ENCODE measurements around the gene PKNOX2.

The PKNOX2 gene

DNA sequence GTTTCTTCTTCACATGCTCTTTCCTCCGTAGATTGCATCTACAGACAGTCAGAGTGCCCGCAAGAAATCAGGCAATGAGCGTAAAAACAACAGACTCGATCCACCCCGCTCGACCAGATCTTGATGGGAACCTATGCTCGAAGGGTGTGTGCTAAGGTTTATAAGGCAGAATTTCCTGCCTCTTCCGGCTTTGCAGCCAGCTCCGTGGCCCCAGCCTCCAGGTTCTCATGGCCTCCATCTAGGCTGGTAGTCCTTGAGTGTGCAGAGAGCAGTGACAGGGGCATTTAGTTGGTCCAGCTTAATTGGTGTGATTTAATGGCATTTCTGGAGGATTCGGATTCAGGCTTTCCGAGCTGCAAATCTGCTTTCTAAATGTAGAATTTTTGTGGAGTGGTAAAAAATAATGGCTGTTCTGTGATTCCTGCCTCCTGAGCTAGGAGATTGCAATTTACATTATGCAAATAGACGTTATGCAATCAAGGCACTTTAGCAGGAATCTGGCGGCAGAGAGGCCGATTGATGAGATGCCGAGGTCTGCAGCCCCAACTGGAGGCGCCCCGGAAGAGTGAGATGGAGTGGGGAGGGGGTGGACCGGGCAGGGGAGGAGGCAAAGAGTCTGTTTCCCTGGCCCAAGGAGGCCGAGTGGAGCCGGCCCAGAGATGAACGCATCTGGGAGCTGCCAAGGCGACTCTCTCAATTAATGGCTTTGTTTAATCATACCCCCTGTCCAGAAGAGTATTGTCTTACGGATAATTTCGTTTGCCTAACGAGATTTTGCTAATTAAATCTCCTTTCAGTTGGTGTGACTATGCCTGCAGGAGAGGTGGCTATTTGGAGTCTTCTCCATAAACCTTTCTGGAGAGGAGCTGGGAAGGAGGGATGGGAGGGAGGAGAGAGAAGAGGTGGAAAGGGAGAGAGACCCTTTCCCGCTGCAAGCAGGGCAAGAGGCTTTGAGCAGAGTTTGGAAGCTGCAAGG, 75.3 kb downstream of the PKNOX2 start:
- DNase-seq = no peak

DNA sequence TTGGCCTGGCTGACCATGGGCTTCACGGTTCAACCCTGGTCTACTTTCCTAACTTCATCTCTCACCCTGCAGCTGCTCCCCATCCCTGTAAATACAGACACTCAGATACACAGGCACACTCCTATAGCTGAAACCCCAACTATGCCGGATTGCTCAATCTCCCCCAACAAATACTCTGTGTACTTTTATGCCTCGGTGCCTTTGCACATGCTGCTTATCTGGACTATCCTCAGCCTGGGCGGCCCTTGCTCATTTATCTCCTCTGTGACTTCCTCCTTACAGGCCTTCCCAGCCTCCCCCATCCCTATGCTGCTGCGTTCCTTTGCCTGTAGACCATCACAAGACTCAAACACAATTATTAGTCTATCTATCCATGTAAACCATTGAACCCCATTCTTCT, 76.6 kb downstream of the PKNOX2 start:
- no peak for DNase-seq

DNA sequence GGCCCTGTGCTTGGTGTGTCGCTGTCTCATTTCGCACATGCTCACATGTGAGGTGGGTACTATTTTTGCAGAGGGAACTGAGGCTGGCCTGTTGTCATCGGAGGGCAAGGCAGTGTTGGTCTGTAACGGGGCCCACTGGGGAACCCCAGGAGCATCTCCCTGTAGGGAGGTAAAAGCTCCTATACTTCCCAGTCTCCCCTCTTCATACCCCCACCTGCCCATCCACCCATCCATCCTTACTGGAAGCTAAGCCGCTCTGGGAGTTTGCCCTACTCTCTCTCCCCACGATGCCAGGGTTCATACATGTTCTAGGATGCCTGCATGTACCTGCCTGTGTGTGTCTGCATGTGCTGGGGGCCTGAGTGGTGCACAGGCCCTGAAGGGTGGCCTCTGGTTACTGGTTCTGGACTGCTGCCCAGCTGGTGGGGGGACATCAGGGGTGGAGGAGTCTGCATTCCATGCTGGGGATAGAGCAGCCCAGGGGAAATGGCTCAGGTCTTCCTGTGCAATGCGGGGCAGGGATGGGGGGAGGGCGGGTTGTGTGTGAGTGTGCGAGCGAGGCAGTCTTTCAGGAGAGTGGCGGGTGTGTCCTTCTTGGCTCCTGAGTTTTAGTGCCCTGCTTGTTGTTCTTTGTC, 77.7 kb downstream of the PKNOX2 start:
- no peak for DNase-seq

DNA sequence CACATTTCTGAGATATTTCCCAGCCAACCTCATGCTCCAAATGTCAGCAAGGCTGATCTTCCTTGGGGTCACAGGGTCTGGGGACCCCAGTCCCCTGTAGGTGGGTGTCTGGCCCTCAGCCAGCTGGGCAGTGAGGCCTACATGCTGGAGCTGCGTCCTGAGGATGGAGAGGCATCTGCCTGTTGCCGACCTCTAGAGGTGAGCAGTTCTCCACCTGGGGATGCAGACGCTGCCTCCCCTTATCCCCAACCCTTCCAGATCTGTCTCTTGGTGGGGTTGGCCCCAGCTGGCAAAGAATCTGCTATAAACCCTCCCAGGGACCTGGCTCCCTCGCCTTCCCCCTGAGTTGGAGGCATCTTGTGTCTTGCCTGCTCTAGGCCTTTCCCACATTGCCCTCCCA, 79.6 kb downstream of the PKNOX2 start:
- DNase-seq = no peak

DNA sequence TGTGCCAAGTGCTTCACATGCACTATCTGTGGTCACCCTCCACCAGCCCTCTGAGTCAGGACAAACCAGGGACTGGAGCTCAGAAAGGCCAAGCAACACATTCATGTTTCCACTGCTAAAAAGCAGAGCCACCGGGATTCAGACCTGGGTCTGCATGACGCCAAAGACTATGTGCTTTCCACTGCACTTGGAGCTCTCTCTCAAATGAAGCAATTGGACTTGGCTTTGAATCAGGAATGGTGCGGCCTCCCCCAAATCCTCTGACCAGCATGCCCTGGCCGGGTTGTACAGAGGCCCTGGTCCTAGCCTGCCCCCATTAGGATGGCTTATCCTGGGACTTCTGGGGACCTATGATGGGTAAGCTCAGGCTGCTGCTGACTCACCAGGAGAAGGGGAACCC, 80.7 kb downstream of the PKNOX2 start:
- DNase-seq = no peak

DNA sequence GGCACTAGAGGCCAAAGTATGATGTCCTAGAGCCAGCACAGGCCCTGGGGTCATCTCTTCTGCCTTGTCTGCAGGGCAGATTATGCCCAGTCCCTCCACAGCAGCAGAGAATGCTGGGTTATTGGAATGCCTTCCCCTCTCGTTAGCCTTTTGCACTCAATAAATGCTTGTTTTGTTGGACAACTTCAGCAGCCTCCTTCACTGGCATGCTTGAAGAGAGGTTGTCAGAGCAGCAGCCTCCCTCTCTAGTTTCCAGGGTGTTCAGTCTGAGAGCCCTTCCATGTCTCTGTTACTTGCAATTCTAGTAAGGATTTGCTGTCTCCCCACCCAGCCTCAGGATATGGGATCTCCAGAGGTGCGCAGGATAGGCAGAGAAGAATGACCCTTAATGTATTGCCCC, 82.9 kb downstream of the PKNOX2 start:
- DNase-seq = no peak

DNA sequence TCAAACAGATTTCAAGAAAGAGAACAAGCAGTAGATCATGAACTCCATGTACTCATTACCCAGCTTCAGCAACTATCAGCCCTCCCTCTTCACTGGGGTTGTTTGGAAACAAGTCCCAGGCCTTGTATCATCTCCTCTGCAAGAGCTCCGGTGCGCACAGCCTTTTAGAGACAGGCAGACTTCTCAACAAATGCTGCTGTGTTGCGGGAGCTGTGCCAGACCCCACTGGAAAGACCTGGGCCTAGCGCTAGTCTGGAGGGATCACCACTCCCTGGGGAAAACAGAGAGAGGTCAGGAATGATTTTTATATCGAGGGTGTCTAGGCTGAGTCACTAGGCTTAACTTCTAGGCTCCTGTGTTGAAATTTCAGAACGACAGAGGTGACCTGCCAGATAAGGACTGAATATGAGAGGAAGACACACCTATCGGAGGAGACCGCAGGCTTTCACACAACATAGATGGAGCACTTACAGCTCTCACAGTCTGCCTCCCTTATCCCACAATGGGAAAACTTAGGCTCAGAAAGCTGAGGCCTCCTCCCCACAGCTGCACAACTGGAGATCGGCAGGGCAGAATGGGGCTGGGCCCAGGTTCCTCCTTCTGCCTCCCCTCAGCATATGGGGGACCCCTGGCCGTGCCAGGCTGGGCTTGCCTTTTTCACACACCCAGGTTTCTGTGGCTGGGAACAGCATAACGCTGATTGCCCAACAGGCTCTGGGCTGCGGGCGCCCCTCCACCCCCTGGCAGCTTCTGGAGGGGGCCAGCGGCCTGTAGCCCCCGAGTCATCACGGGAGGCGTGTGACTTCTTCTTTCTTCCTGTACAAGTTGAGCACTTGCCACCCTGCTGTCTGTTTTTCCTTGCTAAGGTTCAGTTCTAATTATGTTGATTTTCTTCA, 86.0 kb downstream of the PKNOX2 start:
- no peak for DNase-seq

DNA sequence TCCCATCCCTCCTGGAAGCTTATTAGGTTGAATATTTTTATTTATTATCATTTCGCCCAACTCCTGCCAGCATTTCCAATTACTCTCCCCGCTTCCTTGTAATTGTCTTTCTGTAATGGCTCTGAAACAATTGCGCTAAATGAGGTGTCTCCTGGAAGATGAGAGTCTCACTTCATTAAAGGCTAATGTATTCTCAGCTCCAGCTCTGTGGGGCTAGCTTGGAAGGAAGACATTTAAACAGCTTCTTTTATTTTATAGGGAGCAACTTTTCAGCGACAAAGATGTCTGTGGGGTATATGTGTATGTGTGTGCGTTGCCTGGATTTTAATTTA, 86.6 kb downstream of the PKNOX2 start:
- DNase-seq = peak in 1 of 3 experiments; percentile 22

DNA sequence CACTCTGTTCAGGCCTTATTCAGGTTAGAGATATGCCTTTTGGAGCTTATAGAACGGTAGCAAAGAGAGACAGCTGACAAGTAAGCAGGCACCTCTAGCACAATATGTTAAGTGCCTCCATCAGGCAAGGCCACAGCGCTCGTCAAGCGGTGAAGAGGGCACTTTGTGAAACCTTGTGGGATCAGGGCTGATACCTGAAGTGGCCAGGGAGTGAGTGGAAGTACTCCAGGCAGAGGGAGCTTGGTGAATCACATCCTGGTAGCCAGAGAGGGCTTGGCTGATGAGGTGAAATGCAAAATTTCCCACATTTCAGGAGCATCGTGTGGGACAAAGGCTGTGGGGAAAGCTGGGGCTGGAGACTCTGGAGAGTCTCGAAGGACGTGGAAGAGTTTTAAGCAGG, 87.4 kb downstream of the PKNOX2 start:
- peak in 2 of 3 experiments; percentile 27 to 35 for DNase-seq

DNA sequence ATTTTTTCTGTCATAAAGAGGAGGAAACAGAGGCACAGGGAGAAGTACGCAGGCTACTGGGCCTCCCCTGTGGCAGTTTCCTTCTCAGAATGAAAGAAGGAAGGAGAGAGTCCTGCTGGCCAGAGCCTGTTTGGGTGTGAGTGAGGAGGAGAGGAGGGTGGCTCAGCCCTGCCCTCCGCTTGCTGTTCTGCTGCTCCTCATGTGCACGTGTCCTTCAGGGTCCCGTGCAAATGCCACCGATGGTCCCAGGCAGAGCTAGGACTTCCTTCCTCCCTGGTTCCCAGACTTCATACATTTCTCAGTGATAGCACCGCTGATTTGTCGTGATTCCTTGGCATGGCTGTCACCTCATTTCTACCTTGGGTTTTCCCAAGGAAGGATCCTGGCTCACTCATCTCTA, 88.7 kb downstream of the PKNOX2 start:
- no peak for DNase-seq

DNA sequence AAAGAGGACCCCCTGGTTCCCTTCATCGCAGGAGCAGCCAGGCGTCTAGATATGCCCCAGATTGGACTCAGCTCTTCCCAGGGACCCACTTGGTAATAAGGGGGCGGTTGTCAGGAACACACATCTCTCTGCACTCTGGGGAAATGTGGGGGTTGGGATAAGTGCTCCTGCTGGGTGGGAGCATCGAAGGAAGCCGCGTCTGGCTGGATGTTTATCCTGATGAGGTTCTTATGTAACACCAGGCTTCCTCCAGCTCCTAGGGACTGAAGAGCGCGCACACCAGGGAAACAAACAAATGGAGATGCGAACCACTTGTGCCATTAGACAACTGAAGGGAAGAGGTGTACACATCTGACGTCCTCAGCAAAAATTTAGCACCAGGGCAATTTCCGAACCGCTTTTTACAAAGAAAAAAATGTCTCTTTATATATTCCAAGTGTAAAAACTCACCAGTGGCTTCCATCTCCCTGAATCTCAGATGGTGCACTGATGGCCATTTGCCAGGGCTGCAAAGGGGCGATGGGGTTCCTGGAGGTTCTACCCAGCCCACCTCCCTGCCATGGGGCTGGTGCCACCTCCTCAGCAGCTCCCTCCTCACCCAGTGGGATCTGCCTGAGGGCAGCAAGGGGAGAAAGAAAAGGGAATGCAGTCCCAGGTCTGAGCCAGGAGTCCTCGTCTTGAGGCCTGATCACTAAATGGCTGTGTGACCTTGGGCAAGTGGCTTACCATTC, 89.4 kb downstream of the PKNOX2 start:
- peak in 1 of 3 experiments; percentile 25 for DNase-seq

DNA sequence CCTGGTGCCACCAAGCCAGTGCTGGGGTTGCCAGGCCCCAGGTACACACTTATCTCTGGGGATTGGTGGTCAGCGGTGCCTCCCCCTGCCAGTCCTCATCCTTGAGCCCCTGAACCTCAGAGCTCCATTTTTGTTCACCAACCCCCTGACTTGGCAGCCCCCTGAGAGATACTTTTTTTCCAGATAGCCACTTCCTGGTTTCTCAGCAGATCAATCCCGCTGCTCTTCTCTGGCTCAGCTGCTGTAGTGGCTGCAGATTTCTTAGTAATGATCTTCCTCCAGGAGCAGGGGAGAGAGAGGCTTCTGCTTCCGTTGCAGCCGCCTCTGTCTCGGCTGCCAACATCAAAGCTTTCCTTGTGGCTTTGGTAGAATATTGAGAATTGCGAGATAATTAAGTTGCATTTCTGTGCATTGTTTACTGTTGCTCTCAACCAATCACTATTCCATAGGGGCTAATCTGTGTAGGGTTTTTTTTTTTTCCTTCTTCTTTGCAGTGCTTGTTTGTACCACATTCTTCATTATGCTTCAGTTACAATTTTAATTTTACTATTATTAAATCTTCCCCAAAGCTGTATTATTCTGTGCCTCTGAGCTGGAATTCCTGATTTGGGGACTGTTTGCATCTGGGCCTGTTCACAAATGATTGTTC, 92.1 kb downstream of the PKNOX2 start:
- DNase-seq = no peak

DNA sequence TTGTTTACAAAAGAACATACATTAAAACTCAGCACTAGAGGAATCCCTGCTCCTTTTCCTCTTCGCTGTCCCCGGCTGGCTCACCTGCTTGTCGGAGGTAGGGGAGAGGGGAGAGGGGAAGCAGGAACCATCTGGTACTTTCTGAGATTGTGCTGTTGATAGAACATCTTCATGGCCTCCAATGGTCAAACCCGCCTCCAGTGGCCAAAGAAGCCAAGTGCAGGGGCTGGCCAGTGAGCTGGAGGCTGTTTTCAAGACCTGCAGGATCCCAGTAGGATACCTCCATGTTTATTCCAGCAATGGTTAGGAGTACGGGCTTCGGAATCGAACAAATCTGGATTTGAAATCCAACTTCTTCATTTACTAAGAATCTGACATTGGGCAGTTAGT, 92.6 kb downstream of the PKNOX2 start:
- DNase-seq = no peak

DNA sequence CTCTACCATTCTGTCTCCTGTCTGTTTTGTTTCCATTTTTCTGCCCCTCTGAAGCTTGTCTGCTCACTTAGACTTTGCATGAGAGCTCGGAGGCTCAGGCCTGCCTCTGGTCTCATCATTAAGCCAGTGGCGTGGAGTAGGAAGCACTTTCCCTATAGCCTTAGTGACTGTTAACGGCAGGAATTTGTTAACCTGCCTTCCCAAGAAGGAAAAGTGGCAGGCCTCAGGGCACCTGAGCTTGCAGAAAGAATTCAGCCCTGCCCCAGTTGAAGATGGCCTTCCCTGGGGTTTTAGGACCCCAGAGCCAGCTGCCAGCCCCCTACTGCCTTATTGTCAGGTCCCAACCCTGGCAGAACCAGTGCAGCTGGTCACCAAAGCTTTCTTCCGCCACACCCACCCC, 93.2 kb downstream of the PKNOX2 start:
- no peak for DNase-seq

DNA sequence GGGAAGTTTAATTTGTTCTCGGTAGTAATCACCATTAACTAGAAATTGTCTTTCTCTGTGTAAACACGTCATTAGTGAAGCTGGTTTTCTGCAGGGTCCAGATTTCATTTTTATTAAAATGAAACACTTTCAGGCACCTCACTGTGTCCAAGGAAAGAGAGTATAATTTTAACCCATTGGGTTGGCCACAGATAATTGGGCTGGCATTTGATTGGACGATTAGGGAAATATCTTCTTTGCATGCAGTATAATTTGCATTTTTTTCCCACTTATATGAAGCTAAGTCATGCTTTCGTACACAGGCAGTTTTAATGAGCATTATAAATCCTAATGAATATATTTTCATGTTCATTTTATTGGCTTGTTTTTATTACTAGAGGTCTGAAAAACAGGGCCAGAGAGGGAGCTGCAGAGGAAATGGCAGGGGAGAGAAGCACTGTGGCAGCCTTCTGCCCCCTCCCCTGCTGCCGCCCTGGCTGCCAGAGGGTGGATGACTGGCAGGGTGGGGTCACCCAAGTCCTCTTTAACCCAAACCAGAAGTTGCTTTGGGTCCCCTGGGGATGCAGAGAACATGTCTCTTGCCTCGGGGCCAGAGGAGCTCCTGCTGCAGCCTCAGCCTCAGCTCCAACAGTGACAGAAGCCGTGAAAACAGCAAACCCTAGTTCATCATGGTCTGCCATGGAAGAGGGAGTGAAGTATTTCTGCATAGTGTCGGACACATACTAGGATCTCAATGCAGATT, 93.9 kb downstream of the PKNOX2 start:
- DNase-seq = no peak

DNA sequence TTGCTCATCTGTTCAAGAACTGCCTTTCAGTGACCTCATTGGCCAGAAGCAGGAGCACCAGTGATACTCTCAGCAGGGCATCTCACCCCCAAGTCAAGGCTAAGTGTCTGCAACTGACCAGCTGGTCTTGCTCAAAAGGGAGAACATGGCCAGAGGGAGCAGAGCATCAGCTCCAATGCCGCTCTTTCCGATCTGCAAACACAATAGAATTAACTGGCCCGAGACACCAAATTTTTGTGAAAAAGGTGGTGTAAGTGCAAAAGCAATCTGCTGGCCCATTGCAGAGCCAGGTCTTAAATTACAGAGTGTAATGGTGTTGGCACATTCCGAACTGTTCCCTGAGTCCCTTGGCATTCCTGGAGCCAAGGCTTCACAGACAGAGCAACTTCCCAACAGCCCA, 97.0 kb downstream of the PKNOX2 start:
- peak in 1 of 3 experiments; percentile 17 for DNase-seq

DNA sequence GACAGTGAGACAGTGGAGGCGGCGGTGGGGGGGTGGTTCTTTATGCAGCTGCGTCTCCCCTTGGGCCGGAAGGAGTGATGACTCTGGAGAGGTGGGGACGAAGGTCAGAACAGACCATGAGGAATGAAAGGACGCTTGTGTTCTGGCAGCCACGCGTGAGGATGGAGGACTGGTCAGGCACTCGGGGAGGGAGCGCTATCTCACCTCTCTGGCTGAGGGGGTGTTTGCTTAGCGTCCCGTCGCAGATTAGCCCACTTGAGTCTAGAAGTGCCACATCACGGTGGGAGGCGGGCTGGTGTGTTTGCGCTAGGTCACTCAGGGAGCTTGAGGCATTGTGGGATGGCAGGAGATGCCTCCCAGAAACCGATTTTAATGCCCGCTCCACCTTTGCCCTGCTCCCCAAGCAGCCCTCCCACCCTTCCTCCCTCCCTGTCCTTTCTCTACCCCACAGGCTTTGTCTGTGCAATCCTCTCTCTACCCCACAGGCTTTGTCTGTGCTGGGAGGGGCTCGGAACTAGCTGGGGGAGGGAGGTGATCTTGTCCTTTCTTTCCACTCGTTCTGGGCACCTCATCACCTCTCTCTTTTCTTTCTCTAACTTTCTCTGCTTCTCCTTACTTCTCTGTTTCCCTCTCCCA, 97.8 kb downstream of the PKNOX2 start:
- peak in 2 of 3 experiments; percentile 62 to 84 for DNase-seq

DNA sequence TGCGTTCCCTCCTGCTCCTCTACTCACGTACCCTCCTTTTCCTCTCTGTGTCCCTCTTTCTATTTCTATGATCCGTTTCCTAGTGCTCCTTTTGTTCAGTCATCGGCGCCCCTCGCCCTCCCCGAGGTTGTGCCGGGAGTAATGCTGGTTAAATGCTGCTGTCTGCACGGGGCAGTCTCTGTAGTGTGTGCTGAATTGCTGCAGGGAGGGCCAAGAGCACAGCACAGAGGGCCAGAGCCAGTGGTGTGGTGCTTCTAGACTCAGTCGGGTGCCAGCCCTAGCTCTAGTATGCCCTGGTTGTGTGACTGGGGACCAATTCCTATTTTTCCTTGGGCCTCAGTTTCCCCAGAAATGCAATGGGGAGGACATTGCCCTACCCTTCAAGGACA, 98.3 kb downstream of the PKNOX2 start:
- DNase-seq = peak in 1 of 3 experiments; percentile 77

DNA sequence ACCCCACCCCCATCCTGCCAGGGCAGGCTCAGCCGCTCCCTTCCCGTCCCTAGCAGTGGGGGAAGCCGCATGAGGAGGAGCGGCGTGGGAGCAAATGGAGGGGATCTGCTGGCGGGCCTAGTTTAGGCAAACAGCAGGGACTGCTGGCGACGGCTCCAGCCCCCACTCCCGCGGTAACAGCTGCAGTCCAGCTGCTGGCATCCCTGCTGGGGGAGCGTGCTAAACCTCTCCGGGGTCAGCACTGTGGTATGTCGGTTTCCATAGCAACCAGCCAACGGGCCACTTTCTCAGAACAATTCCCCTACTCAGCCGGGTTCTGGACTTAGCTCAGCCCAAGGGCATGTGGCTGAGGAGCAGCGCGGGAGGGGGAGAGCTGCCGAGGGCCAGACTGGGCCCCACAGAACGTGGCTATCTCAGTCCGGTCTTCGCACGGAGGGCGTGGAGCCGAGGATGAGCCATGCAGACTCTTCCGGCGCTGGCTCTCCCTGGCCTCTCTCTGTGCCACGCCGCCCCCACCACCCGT, 98.8 kb downstream of the PKNOX2 start:
- peak in 2 of 3 experiments; percentile 81 to 85 for DNase-seq
